HCT116 (cell line): Measurements from ENCODE around the gene FABP3. TPM values are rescaled to one million over a fixed set of nuclear protein-coding genes. Genes with fewer than 3 reads are reported as not detected.

Source experiments
- ATAC-seq: fragments of 200-7000 bp; cut with Tn5 transposase; 2 replicates; pipeline ENCODE4 v1.9.1; 2020; ENCODE audit warnings: mild to moderate bottlenecking, moderate library complexity
- BruUV-seq: library from RNA; stranded (reverse); fragments of 400-500 nt; replicated peaks from 2 replicates; lab custom pipeline; 2021; lab: Mats Ljungman, UMichigan
- CTCF ChIA-PET: fragments of 300-600 bp; sonication (Branson Sonifier 250); formaldehyde crosslinking; loops from one replicate; lab custom pipeline; 2021; ENCODE audit warnings: antibody characterized with exemption; lab: Charles Lee
- POLR2A ChIA-PET: fragments of 300-600, 350-600 bp; sonication (Branson Sonifier 250); formaldehyde crosslinking; loops from one replicate; lab custom pipeline; 2021; ENCODE audit warnings: antibody characterized with exemption; lab: Charles Lee
- RAD21 ChIA-PET, 2 experiments: fragments of 300-600 bp; sonication (Branson Sonifier 250); formaldehyde crosslinking; loops; one replicate each; lab custom pipeline; 2023; ENCODE audit warnings: low total read pairs in 2 of 2; ENCODE audit not compliant: uncharacterized antibody in 2 of 2, unreplicated experiment in 2 of 2, low non-redundant PET in 1 of 2; lab: Charles Lee
- DNase-seq: peaks from one replicate; pipeline ENCODE4 v3.0.0-alpha.2; 2010; ENCODE audit warnings: low read depth, low spot score
- H2AFZ ChIP-seq: fragments of 200-600 bp; shearing (Covaris generic), sonication (generic); 2 replicates; pipeline ENCODE4 v1.6.1; 2017; ENCODE audit warnings: low read depth, mixed run types, mixed read lengths, antibody characterized with exemption, low read length; ENCODE audit not compliant: poor library complexity, severe bottlenecking
- H3K27ac ChIP-seq: 2 replicates; pipeline ENCODE4 v1.5.1; 2012; ENCODE audit warnings: low read depth, low read length
- H3K27me3 ChIP-seq: fragments of 200-600 bp; sonication (generic); 2 replicates; pipeline ENCODE4 v1.6.1; 2016; ENCODE audit warnings: mixed run types, low read length, mixed read lengths; ENCODE audit not compliant: insufficient read depth
- H3K36me3 ChIP-seq, 2 experiments: fragments of 200-500 bp in 1 of 2; fragments of 200-600 bp in 1 of 2; sonication (Bioruptor generic) in 1 of 2; sonication (generic) in 1 of 2; 2 replicates each; pipeline versions ENCODE4 v1.5.1 to v1.6.1; 2014 to 2016; ENCODE audit warnings: low read length in 2 of 2, inconsistent platforms in 1 of 2, mixed read lengths in 1 of 2, mixed run types in 1 of 2; ENCODE audit not compliant: insufficient read depth in 2 of 2, control insufficient read depth in 1 of 2
- H3K4me1 ChIP-seq, 2 experiments: fragments of 200-600 bp in 1 of 2; sonication (generic) in 1 of 2; 2 replicates each; pipeline versions ENCODE4 v1.5.1 to v1.6.1; 2012 to 2017; ENCODE audit warnings: low read length in 2 of 2, inconsistent platforms in 1 of 2, mild to moderate bottlenecking in 1 of 2, mixed read lengths in 1 of 2, mixed run types in 1 of 2, moderate library complexity in 1 of 2; ENCODE audit not compliant: insufficient read depth in 2 of 2, control insufficient read depth in 1 of 2
- H3K4me2 ChIP-seq: fragments of 200-600 bp; sonication (generic); 2 replicates; pipeline ENCODE4 v1.6.1; 2017; ENCODE audit warnings: mixed run types, low read length, mixed read lengths
- H3K4me3 ChIP-seq, 2 experiments: fragments of 200-600 bp in 1 of 2; sonication (generic) in 1 of 2; replicated peaks in 1 of 2; 2 replicates each; pipeline ENCODE4 v1.5.1; 2011 to 2016; ENCODE audit warnings: low read length in 2 of 2, control low read depth in 1 of 2, low read depth in 1 of 2, mild to moderate bottlenecking in 1 of 2, mixed read lengths in 1 of 2, mixed run types in 1 of 2
- H3K79me2 ChIP-seq: fragments of 200-600 bp; sonication (generic); 2 replicates; pipeline ENCODE4 v1.6.1; 2017; ENCODE audit warnings: mild to moderate bottlenecking, mixed run types, low read length, moderate library complexity, mixed read lengths; ENCODE audit not compliant: insufficient read depth
- H3K9ac ChIP-seq: fragments of 200-600 bp; sonication (generic); 2 replicates; pipeline ENCODE4 v1.6.1; 2016; ENCODE audit warnings: low read length, mixed read lengths
- H3K9me2 ChIP-seq: fragments of 200-600 bp; sonication (generic), shearing (Covaris generic); 2 replicates; pipeline ENCODE4 v1.6.1; 2017; ENCODE audit warnings: mixed run types, mild to moderate bottlenecking, moderate library complexity; ENCODE audit not compliant: insufficient read depth
- H3K9me3 ChIP-seq, 2 experiments: fragments of 200-500 bp in 1 of 2; fragments of 200-600 bp in 1 of 2; sonication (Bioruptor generic) in 1 of 2; sonication (generic) in 1 of 2; 2 replicates each; pipeline ENCODE4 v1.6.1; 2014 to 2017; ENCODE audit warnings: low read length in 2 of 2, mixed read lengths in 2 of 2, inconsistent platforms in 1 of 2, low read depth in 1 of 2, mild to moderate bottlenecking in 1 of 2, mixed run types in 1 of 2, moderate library complexity in 1 of 2; ENCODE audit not compliant: control insufficient read depth in 1 of 2, insufficient read depth in 1 of 2
- H4K20me1 ChIP-seq: fragments of 200-600 bp; sonication (generic), shearing (Covaris generic); 2 replicates; pipeline ENCODE4 v1.6.1; 2017; ENCODE audit warnings: mixed run types, mild to moderate bottlenecking, moderate library complexity; ENCODE audit not compliant: insufficient read depth
- POLR2A ChIP-seq: IDR thresholded peaks from 2 replicates; pipeline ENCODE4 v1.7.0; 2011; ENCODE audit warnings: borderline replicate concordance; ENCODE audit not compliant: insufficient read depth, insufficient read length; ENCODE audit errors: extremely low read depth
- POLR2AphosphoS5 ChIP-seq: IDR thresholded peaks from 2 replicates; pipeline ENCODE4 v1.6.1; 2011; ENCODE audit warnings: mild to moderate bottlenecking, low read depth, low read length, moderate library complexity
- SIN3A ChIP-seq: IDR thresholded peaks from 2 replicates; pipeline ENCODE4 v1.6.1; 2012; ENCODE audit warnings: low read depth
- SRF ChIP-seq: IDR thresholded peaks from 2 replicates; pipeline ENCODE4 v1.6.1; 2012; ENCODE audit warnings: low read depth
- TCF7L2 ChIP-seq: IDR thresholded peaks from 2 replicates; pipeline ENCODE4 v1.7.0; 2011; ENCODE audit warnings: borderline replicate concordance, inconsistent platforms; ENCODE audit not compliant: insufficient read depth, insufficient read length; ENCODE audit errors: extremely low read depth
- ZNF274 ChIP-seq: fragments of 200-500 bp; sonication (Bioruptor generic); IDR thresholded peaks from 2 replicates; pipeline ENCODE4 v1.6.1; 2014; ENCODE audit warnings: mild to moderate bottlenecking, low read depth, low read length, inconsistent platforms
- intact Hi-C: fragments of 100-400 bp; cut with micrococcal nuclease; formaldehyde crosslinking; loops from 2 replicates; pipeline ENCODE4 v1.10.0; 2022
- total RNA-seq: library from RNA; stranded (reverse); gene quantifications from one replicate; pipeline ENCODE4 v1.2.1, GENCODE V29; 2021; ENCODE audit not compliant: unreplicated experiment
- TF ChIP-seq, protein P1 (sequence below), 3 experiments: fragments of 200-600 bp in 1 of 3; sonication (generic) in 1 of 3; IDR thresholded peaks in 2 of 3; conservative IDR thresholded peaks in 1 of 3; 2 replicates each; pipeline ENCODE4 v1.5.1; 2012 to 2017; ENCODE audit warnings: low read depth in 2 of 3, low read length in 2 of 3, antibody characterized with exemption in 1 of 3, borderline replicate concordance in 1 of 3, control low read depth in 1 of 3, mild to moderate bottlenecking in 1 of 3, mixed read lengths in 1 of 3, mixed run types in 1 of 3, moderate library complexity in 1 of 3; ENCODE audit not compliant: insufficient read depth in 1 of 3
- TF ChIP-seq, protein P2 (sequence below): IDR thresholded peaks from 2 replicates; pipeline ENCODE4 v1.6.1; 2012; ENCODE audit warnings: low read depth
- TF ChIP-seq, protein P3 (sequence below): IDR thresholded peaks from 2 replicates; pipeline ENCODE4 v1.6.1; 2012
- TF ChIP-seq, protein P4 (sequence below): IDR thresholded peaks from 2 replicates; pipeline ENCODE4 v1.6.1; 2012

The FABP3 gene
- total RNA-seq, 1 experiment from 2014 or later = not detected

DNA sequence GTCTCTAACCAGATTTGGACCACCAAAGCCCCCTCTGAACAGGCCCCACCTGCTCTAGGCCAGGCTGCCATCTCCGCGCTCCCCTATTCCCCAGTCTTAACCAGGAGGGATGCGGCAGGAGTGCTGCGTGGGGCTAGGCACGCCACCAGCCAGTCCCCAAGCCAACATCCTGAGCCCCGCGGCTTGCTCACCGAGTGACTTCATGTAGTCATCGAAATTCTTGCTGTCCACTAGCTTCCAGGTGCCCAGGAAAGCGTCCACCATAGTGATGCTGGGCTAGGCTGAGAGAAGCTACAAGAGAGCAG is 173 bp downstream of the FABP3 start:
- POLR2A ChIA-PET = no interaction called here

DNA sequence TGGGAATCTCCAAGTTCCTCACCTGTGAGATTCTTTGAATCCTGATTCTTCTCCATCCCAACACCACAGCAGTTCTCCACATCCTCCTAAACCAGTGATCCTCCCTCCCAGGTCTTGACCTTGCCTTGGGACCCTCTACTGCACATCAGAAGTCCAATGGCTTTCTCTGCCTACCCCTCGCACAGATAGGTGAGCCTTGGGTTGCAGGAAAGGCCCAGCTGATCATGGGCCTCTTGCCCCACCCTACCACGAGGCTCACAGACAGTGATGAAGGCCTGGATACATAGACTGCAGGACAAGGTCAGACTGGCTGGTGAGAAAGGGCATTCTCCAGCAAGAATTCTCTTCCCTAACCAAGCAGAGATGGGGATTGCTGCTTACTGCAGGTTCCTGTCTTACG is 825 bp downstream of the FABP3 start:
- Histone ChIP-seq H3K4me3 (no peak overlapping the region), H3K27me3 (no peaks in the 10 kb centered on the region), H3K36me3 (no peaks in the 10 kb centered on the region), H3K9ac (no peak overlapping the region), H3K9me2 (no peaks in the 10 kb centered on the region), H3K79me2 (no peaks in the 10 kb centered on the region), H3K27ac (no peak overlapping the region), H3K4me2 (no peak overlapping the region), H4K20me1 (no peaks in the 10 kb centered on the region), H3K4me1 (0 out of 4 replicates have a peak, but pooled peaks cover 0 to 6% of the 10 kb centered on the region in 2 experiments), H2AFZ (no peak overlapping the region), H3K9me3 (no peaks in the 10 kb centered on the region)
- ATAC-seq (no peak), DNase-seq (no peak)
- ChIA-PET CTCF (no interaction called here), RAD21 (no interaction called here), POLR2A (interaction anchor here (0.6 kb wide), 1 partner anchor 191 kb away, joined by 3 read pairs; no protein-coding TSS in a partner anchor)
- intact Hi-C loops = no loop called here
- no peak for TF ChIP-seq TCF7L2
- TF ChIP-seq, protein P1, sequence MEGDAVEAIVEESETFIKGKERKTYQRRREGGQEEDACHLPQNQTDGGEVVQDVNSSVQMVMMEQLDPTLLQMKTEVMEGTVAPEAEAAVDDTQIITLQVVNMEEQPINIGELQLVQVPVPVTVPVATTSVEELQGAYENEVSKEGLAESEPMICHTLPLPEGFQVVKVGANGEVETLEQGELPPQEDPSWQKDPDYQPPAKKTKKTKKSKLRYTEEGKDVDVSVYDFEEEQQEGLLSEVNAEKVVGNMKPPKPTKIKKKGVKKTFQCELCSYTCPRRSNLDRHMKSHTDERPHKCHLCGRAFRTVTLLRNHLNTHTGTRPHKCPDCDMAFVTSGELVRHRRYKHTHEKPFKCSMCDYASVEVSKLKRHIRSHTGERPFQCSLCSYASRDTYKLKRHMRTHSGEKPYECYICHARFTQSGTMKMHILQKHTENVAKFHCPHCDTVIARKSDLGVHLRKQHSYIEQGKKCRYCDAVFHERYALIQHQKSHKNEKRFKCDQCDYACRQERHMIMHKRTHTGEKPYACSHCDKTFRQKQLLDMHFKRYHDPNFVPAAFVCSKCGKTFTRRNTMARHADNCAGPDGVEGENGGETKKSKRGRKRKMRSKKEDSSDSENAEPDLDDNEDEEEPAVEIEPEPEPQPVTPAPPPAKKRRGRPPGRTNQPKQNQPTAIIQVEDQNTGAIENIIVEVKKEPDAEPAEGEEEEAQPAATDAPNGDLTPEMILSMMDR (IDR thresholded peaks at IDR 0.05 in 2 of 3, conservative IDR thresholded peaks at IDR 0.05 in 1 of 3; ENCODE audit: borderline replicate concordance in 1 of 3, insufficient read depth in 1 of 3, low read depth in 2 of 3, low read length in 2 of 3) = no peak
- no peak for TF ChIP-seq SIN3A
- no peak for TF ChIP-seq POLR2A
- TF ChIP-seq, protein P2, sequence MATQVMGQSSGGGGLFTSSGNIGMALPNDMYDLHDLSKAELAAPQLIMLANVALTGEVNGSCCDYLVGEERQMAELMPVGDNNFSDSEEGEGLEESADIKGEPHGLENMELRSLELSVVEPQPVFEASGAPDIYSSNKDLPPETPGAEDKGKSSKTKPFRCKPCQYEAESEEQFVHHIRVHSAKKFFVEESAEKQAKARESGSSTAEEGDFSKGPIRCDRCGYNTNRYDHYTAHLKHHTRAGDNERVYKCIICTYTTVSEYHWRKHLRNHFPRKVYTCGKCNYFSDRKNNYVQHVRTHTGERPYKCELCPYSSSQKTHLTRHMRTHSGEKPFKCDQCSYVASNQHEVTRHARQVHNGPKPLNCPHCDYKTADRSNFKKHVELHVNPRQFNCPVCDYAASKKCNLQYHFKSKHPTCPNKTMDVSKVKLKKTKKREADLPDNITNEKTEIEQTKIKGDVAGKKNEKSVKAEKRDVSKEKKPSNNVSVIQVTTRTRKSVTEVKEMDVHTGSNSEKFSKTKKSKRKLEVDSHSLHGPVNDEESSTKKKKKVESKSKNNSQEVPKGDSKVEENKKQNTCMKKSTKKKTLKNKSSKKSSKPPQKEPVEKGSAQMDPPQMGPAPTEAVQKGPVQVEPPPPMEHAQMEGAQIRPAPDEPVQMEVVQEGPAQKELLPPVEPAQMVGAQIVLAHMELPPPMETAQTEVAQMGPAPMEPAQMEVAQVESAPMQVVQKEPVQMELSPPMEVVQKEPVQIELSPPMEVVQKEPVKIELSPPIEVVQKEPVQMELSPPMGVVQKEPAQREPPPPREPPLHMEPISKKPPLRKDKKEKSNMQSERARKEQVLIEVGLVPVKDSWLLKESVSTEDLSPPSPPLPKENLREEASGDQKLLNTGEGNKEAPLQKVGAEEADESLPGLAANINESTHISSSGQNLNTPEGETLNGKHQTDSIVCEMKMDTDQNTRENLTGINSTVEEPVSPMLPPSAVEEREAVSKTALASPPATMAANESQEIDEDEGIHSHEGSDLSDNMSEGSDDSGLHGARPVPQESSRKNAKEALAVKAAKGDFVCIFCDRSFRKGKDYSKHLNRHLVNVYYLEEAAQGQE = no peak
- no peak for TF ChIP-seq SRF
- no peak for TF ChIP-seq ZNF274
- no TSS peak for BruUV-seq

More for the DNA sequence above, 173 bp downstream of the FABP3 start:
- ATAC-seq (no peak), DNase-seq (no peak)
- 0 out of 4 replicates have a peak, but pooled peaks cover 0 to 6% of the 10 kb centered on the region in 2 experiments for H3K4me1 ChIP-seq
- no peak overlapping the region for H2AFZ ChIP-seq
- H3K27ac ChIP-seq = no peak overlapping the region
- no TSS peak for BruUV-seq
- H3K27me3 ChIP-seq = no peaks in the 10 kb centered on the region
- no peaks in the 10 kb centered on the region for H3K9me3 ChIP-seq
- no peaks in the 10 kb centered on the region for H4K20me1 ChIP-seq
- ChIA-PET RAD21 (no interaction called here), CTCF (no interaction called here)
- H3K79me2 ChIP-seq = no peaks in the 10 kb centered on the region
- no peaks in the 10 kb centered on the region for H3K36me3 ChIP-seq
- no peaks in the 10 kb centered on the region for H3K9me2 ChIP-seq
- intact Hi-C loops = no loop called here
- no peak for TF ChIP-seq POLR2AphosphoS5
- TF ChIP-seq, protein P3, sequence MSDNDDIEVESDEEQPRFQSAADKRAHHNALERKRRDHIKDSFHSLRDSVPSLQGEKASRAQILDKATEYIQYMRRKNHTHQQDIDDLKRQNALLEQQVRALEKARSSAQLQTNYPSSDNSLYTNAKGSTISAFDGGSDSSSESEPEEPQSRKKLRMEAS = no peak
- TF ChIP-seq, protein P4, sequence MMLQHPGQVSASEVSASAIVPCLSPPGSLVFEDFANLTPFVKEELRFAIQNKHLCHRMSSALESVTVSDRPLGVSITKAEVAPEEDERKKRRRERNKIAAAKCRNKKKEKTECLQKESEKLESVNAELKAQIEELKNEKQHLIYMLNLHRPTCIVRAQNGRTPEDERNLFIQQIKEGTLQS = no peak
- no peak overlapping the region for H3K4me2 ChIP-seq
- no peak overlapping the region for H3K9ac ChIP-seq
- H3K4me3 ChIP-seq = no peak overlapping the region
